Activated CD4-positive, alpha-beta T cell treated with anti-CD3 and anti-CD28 coated beads, Interleukin-2, amount 10 ng/mL, durations not matched to agents 24 days and 14 days (primary cell): ENCODE measurements around the gene ADAM15. TPM values are rescaled to one million over a fixed set of nuclear protein-coding genes. Genes with fewer than 3 reads are reported as not detected.
A peak's percentile ranks its signal among the peaks of the same experiment; 100 is the strongest.

ENCODE experiments used
- DNase-seq: peaks from one replicate; pipeline ENCODE4 v3.0.0; 2022
- H3K27ac Mint-ChIP-seq: one replicate; pipeline ENCODE4 v1.8.0; 2022; ENCODE audit warnings: mild to moderate bottlenecking, mixed read lengths
- H3K27me3 Mint-ChIP-seq: one replicate; pipeline ENCODE4 v1.8.0; 2022; ENCODE audit warnings: mixed read lengths
- H3K36me3 Mint-ChIP-seq: one replicate; pipeline ENCODE4 v1.8.0; 2022; ENCODE audit warnings: low read depth, mild to moderate bottlenecking, mixed read lengths
- H3K4me1 Mint-ChIP-seq: one replicate; pipeline ENCODE4 v1.8.0; 2021; ENCODE audit warnings: mixed read lengths
- H3K4me3 Mint-ChIP-seq: one replicate; pipeline ENCODE4 v1.8.0; 2022; ENCODE audit warnings: mild to moderate bottlenecking, moderate library complexity, mixed read lengths
- H3K9me3 Mint-ChIP-seq: one replicate; pipeline ENCODE4 v1.8.0; 2021; ENCODE audit warnings: mixed read lengths
- intact Hi-C: fragments of 100-400 bp; cut with micrococcal nuclease; formaldehyde crosslinking; loops from one replicate; pipeline ENCODE4 v1.15.1; 2023
- total RNA-seq: library from RNA; stranded (reverse); gene quantifications from 2 replicates; pipeline ENCODE4 v1.2.3, GENCODE V29; 2022

ADAM15 gene
- total RNA-seq, 1 donor from 2014 or later = 84.5 TPM

GRCh38 chr1:155060736-155061135, 9.6 kb downstream of the ADAM15 start:
- H3K4me1 Mint-ChIP-seq = peaks cover 20% of the 10 kb centered on the region
- no peaks in the 10 kb centered on the region for H3K9me3 Mint-ChIP-seq
- no peak overlapping the region for H3K27ac Mint-ChIP-seq
- no peak overlapping the region for H3K4me3 Mint-ChIP-seq
- H3K36me3 Mint-ChIP-seq = peaks cover 27% of the 10 kb centered on the region
- no peak for DNase-seq
- H3K27me3 Mint-ChIP-seq = no peaks in the 10 kb centered on the region
- intact Hi-C loops = loop anchor here (1.0 to 5.0 kb wide), 6 partner anchors 8 to 502 kb away; partner anchors contain the start of genes CKS1B, SHC1, UBE2Q1 and ZBTB7B

- Mint-ChIP-seq H3K27ac (no peak overlapping the region), H3K4me3 (peak overlapping the region; percentile 34), H3K36me3 (peaks cover 19% of the 10 kb centered on the region), H3K9me3 (no peaks in the 10 kb centered on the region), H3K27me3 (no peaks in the 10 kb centered on the region), H3K4me1 (peaks cover 23% of the 10 kb centered on the region)
- peak; percentile 99 for DNase-seq
- intact Hi-C loops = loop anchor here (1.0 to 5.0 kb wide), 6 partner anchors 9 to 503 kb away; partner anchors contain the start of genes CKS1B, SHC1, UBE2Q1 and ZBTB7B
Observed at GRCh38 chr1:155061381-155062150, 10.4 kb downstream of the ADAM15 start.

GRCh38 chr1:155062151-155062686, 11.1 kb downstream of the ADAM15 start:
- no peaks in the 10 kb centered on the region for H3K27me3 Mint-ChIP-seq
- peak; percentile 67 for DNase-seq
- H3K4me1 Mint-ChIP-seq = peaks cover 23% of the 10 kb centered on the region
- peak overlapping the region; percentile 80 for H3K4me3 Mint-ChIP-seq
- H3K9me3 Mint-ChIP-seq = no peaks in the 10 kb centered on the region
- H3K36me3 Mint-ChIP-seq = peaks cover 18% of the 10 kb centered on the region
- no peak overlapping the region for H3K27ac Mint-ChIP-seq
- intact Hi-C loops = loop anchor here (5.0 kb wide), 2 partner anchors 60 to 90 kb away; partner anchors contain the start of genes CKS1B, SHC1 and ZBTB7B

GRCh38 chr1:155062702-155063411, 11.7 kb downstream of the ADAM15 start:
- H3K27me3 Mint-ChIP-seq = no peaks in the 10 kb centered on the region
- peak; percentile 95 for DNase-seq
- H3K4me3 Mint-ChIP-seq = peak overlapping the region; percentile 80
- no peak overlapping the region for H3K27ac Mint-ChIP-seq
- H3K4me1 Mint-ChIP-seq = peaks cover 23% of the 10 kb centered on the region
- H3K36me3 Mint-ChIP-seq = peaks cover 14% of the 10 kb centered on the region
- no peaks in the 10 kb centered on the region for H3K9me3 Mint-ChIP-seq
- intact Hi-C loops = loop anchor here (1.0 to 5.0 kb wide), 4 partner anchors 21 to 108 kb away; partner anchors contain the start of genes CKS1B, SHC1 and ZBTB7B

- intact Hi-C loops = loop anchor here (1.0 to 5.0 kb wide), 4 partner anchors 21 to 108 kb away; partner anchors contain the start of genes CKS1B, SHC1 and ZBTB7B
- Mint-ChIP-seq H3K4me3 (peak within 1 kb of the TSS; percentile 80), H3K4me1 (peaks cover 23% of the 10 kb centered on the region), H3K9me3 (no peaks in the 10 kb centered on the region), H3K27me3 (no peaks in the 10 kb centered on the region), H3K27ac (peak within 1 kb of the TSS; percentile 54), H3K36me3 (peaks cover 13% of the 10 kb centered on the region)
- DNase-seq = peak; percentile 96
Observed at GRCh38 chr1:155063550-155064110, 12.5 kb downstream of the ADAM15 start, which contains the start of gene EFNA4. EFNA4 (plus strand) TSS chr1:155063740; CDS start chr1:155063824, 84 bp downstream.

GRCh38 chr1:155064111-155064831, 13.2 kb downstream of the ADAM15 start:
- Mint-ChIP-seq H3K36me3 (peaks cover 13% of the 10 kb centered on the region), H3K27ac (peak overlapping the region; percentile 54), H3K4me1 (peaks cover 23% of the 10 kb centered on the region), H3K4me3 (peak overlapping the region; percentile 80), H3K9me3 (no peaks in the 10 kb centered on the region), H3K27me3 (no peaks in the 10 kb centered on the region)
- DNase-seq = peak; percentile 75
- intact Hi-C loops = loop anchor here (5.0 kb wide), 2 partner anchors 62 to 92 kb away; partner anchors contain the start of genes CKS1B, SHC1 and ZBTB7B

- Mint-ChIP-seq H3K36me3 (peaks cover 10% of the 10 kb centered on the region), H3K9me3 (no peaks in the 10 kb centered on the region), H3K4me3 (peak overlapping the region; percentile 80), H3K27ac (no peak overlapping the region), H3K27me3 (no peaks in the 10 kb centered on the region), H3K4me1 (peaks cover 23% of the 10 kb centered on the region)
- intact Hi-C loops = loop anchor here (5.0 kb wide), 2 partner anchors 63 to 93 kb away; partner anchors contain the start of genes CKS1B, SHC1 and ZBTB7B
- DNase-seq = no peak
Observed at GRCh38 chr1:155064832-155065429, 13.8 kb downstream of the ADAM15 start.

- H3K27ac Mint-ChIP-seq = no peak overlapping the region
- H3K9me3 Mint-ChIP-seq = no peaks in the 10 kb centered on the region
- intact Hi-C loops = no loop called here
- H3K4me1 Mint-ChIP-seq = peaks cover 24% of the 10 kb centered on the region
- peaks cover 6% of the 10 kb centered on the region for H3K36me3 Mint-ChIP-seq
- no peak for DNase-seq
- peaks cover 2% of the 10 kb centered on the region for H3K27me3 Mint-ChIP-seq
- no peak overlapping the region for H3K4me3 Mint-ChIP-seq
Observed at GRCh38 chr1:155066777-155067176, 15.7 kb downstream of the ADAM15 start.

- intact Hi-C loops = no loop called here
- no peak overlapping the region for H3K4me3 Mint-ChIP-seq
- H3K4me1 Mint-ChIP-seq = peaks cover 21% of the 10 kb centered on the region
- peaks cover 6% of the 10 kb centered on the region for H3K36me3 Mint-ChIP-seq
- H3K9me3 Mint-ChIP-seq = no peaks in the 10 kb centered on the region
- DNase-seq = no peak
- no peak overlapping the region for H3K27ac Mint-ChIP-seq
- H3K27me3 Mint-ChIP-seq = peaks cover 2% of the 10 kb centered on the region
Observed at GRCh38 chr1:155068599-155068998, 17.5 kb downstream of the ADAM15 start.

GRCh38 chr1:155069551-155070157, 18.5 kb downstream of the ADAM15 start:
- Mint-ChIP-seq H3K27me3 (peaks cover 2% of the 10 kb centered on the region), H3K36me3 (peaks cover 6% of the 10 kb centered on the region), H3K9me3 (no peaks in the 10 kb centered on the region), H3K27ac (no peak overlapping the region), H3K4me3 (no peak overlapping the region), H3K4me1 (peaks cover 24% of the 10 kb centered on the region)
- DNase-seq = no peak
- intact Hi-C loops = no loop called here

- no peak overlapping the region for H3K27ac Mint-ChIP-seq
- intact Hi-C loops = no loop called here
- peaks cover 2% of the 10 kb centered on the region for H3K27me3 Mint-ChIP-seq
- H3K9me3 Mint-ChIP-seq = no peaks in the 10 kb centered on the region
- H3K4me3 Mint-ChIP-seq = peak overlapping the region; percentile 15
- peaks cover 24% of the 10 kb centered on the region for H3K4me1 Mint-ChIP-seq
- DNase-seq = no peak
- peaks cover 6% of the 10 kb centered on the region for H3K36me3 Mint-ChIP-seq
Observed at GRCh38 chr1:155070158-155070621, 19.1 kb downstream of the ADAM15 start.
